Nephron progenitor cell (in vitro differentiated cells): ENCODE results near the gene SYNGAP1.
"Not testable (repeated sequence)": the region's sequence is repeated elsewhere in the genome, so short reads cannot be mapped to it uniquely, and the experiment has no call there.

Experiments used
- DNase-seq: peaks from one replicate; pipeline ENCODE4 v3.0.0; 2021
- H3K27ac Mint-ChIP-seq: 2 replicates; pipeline ENCODE4 v1.8.0; 2021; ENCODE audit warnings: mild to moderate bottlenecking, moderate library complexity, mixed read lengths
- H3K27me3 Mint-ChIP-seq: 2 replicates; pipeline ENCODE4 v1.8.0; 2021; ENCODE audit warnings: mild to moderate bottlenecking, low read depth, mixed read lengths; ENCODE audit not compliant: poor library complexity
- H3K36me3 Mint-ChIP-seq: 2 replicates; pipeline ENCODE4 v1.8.0; 2021; ENCODE audit warnings: low read depth, mixed read lengths
- H3K4me1 Mint-ChIP-seq: 2 replicates; pipeline ENCODE4 v1.8.0; 2021; ENCODE audit warnings: mixed read lengths
- H3K4me3 Mint-ChIP-seq: 2 replicates; pipeline ENCODE4 v1.8.0; 2021; ENCODE audit warnings: mild to moderate bottlenecking, moderate library complexity, mixed read lengths
- H3K9me3 Mint-ChIP-seq: 2 replicates; pipeline ENCODE4 v1.8.0; 2021; ENCODE audit warnings: mild to moderate bottlenecking, moderate library complexity, mixed read lengths
- CTCF ChIP-seq: fragments of 200-600 bp; sonication (generic); IDR thresholded peaks from 2 replicates; pipeline ENCODE4 v1.5.0; 2021; ENCODE audit warnings: antibody characterized with exemption

Gene SYNGAP1

DNA sequence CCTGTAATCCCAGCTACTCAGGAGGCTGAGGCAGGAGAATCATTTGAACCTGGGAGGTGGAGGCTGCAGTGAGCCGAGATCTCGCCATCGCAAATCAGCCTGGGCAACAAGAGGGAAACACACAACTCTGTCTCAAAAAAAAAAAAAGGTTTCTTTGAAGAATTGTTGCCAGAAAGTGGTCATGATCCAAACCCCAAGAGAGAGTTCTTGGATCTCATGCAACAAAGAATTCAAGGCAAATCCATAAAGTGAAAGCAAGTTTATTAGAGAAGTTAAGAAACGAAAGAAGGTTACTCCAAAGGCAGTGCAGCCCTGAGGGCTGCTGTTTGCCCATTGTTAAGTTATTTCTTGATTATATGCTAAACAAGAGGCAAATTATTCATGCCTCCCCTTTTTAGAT, 42.7 kb upstream of the SYNGAP1 start:
- Mint-ChIP-seq H3K27me3 (peaks cover 16% of the 10 kb centered on the region), H3K36me3 (no peaks in the 10 kb centered on the region), H3K9me3 (no peaks in the 10 kb centered on the region), H3K4me3 (no peak overlapping the region), H3K4me1 (peaks cover 55% of the 10 kb centered on the region), H3K27ac (no peak overlapping the region)
- no peak for DNase-seq
- TF ChIP-seq CTCF: no peak

DNA sequence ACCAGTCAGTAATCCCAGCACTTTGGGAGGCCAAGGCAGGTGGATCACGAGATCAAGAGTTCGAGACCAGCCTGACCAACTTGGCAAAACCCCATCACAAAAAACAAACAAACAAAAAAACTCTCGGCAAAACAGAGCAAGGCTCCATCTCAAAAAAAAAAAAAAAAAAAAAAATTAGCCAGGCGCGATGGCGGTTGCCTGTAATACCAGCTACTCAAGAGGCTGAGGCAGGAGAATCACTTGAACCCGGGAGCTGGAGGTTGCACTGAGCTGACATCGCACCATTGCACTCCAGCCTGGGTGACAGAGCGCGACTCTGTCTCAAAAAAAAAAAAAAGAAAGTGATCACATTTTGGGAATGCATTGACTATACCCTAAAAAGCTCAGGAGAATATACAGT, 40.7 kb upstream of the SYNGAP1 start:
- H3K4me1 Mint-ChIP-seq: peaks cover 44% of the 10 kb centered on the region
- H3K27me3 Mint-ChIP-seq: peaks cover 16% of the 10 kb centered on the region
- not testable (repeated sequence) for H3K4me3 Mint-ChIP-seq, H3K9me3 Mint-ChIP-seq, DNase-seq, H3K27ac Mint-ChIP-seq, H3K36me3 Mint-ChIP-seq

DNA sequence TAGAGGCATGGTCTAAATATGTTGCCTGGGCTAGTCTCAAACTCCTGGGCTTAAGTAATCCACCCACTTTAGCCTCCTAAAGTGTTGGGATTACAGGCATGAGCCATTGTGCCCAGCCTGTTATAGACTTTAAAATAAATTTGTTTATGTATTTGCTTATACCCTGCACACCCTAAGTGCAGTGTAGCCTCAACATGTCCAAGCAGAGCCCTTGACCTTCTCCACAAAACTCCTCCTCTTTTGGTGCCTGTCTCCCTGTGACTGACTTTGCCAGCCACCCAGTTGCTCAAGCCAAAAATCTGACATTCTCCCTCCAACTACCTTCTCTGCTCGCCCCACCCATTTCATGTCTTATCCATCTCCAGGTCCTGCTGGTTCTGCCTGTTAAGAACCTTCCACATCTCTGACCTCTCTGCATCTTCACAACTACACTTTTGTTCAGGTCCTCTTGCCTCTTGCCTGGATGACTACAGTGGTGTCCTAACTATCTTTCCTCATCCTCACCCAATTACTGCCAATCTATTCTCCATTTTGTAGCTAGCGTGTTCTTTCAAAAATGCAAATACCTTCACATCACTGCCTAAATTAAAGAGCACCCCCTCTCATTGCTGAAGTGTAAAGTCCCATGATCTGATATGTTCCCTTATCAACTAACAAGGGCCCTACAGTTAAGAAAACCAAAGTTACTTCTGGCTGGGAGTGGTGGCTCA, 39.4 kb upstream of the SYNGAP1 start:
- H3K4me3 Mint-ChIP-seq: no peak overlapping the region
- no peak for TF ChIP-seq CTCF
- H3K27ac Mint-ChIP-seq: no peak overlapping the region
- no peaks in the 10 kb centered on the region for H3K9me3 Mint-ChIP-seq
- H3K4me1 Mint-ChIP-seq: peaks cover 37% of the 10 kb centered on the region
- H3K36me3 Mint-ChIP-seq: no peaks in the 10 kb centered on the region
- peaks cover 10% of the 10 kb centered on the region for H3K27me3 Mint-ChIP-seq
- DNase-seq: no peak

DNA sequence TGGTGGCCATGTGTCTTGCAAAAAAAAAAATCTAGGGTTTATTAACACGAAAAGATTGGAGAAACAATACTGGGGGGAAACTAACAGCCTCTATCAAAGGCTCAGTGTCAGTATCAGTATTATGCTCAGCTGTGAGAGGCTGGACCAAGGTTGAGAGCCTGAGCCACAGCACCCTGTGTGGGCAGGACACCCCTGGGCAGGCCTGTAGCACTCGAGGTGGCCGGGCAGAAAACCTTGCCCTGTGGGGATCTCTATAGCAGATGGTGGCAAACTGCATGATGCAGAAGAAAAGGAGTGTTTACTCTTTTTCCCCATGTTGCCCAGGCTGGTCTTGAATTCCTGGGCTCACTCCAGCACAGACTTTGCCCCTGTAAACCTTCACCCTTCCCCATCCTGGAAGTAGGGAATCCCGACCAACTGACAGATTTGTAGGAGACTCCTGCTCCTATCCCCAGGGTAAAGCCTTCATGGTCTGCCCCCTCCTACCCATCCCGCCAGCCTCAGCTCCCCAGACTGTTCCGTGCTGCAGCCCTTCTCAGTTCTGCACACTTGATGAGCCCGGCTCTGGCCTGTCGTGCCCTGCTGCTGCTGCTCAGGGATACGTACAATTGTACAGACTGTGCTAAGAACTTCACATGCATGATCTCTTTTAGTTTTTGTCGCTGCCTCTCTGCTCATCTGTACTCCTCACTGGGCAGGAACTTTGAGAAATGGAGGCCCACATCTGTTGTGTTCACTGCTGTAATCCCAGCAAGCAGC, 36.3 kb upstream of the SYNGAP1 start:
- H3K4me3 Mint-ChIP-seq: no peak overlapping the region
- H3K27me3 Mint-ChIP-seq: peaks cover 10% of the 10 kb centered on the region
- H3K4me1 Mint-ChIP-seq: peaks cover 20% of the 10 kb centered on the region
- no peak for TF ChIP-seq CTCF
- H3K27ac Mint-ChIP-seq: peak overlapping the region; percentile 69
- DNase-seq: no peak
- no peaks in the 10 kb centered on the region for H3K9me3 Mint-ChIP-seq
- H3K36me3 Mint-ChIP-seq: no peaks in the 10 kb centered on the region

GRCh38 chr6:33384581-33385020, 35.3 kb upstream of the SYNGAP1 start:
- H3K27ac Mint-ChIP-seq: no peak overlapping the region
- peaks cover 3% of the 10 kb centered on the region for H3K27me3 Mint-ChIP-seq
- no peak for DNase-seq
- peaks cover 20% of the 10 kb centered on the region for H3K4me1 Mint-ChIP-seq
- peak; percentile 37 for TF ChIP-seq CTCF
- no peak overlapping the region for H3K4me3 Mint-ChIP-seq
- H3K36me3 Mint-ChIP-seq: no peaks in the 10 kb centered on the region
- no peaks in the 10 kb centered on the region for H3K9me3 Mint-ChIP-seq

- Mint-ChIP-seq H3K4me1 (peaks cover 45% of the 10 kb centered on the region), H3K36me3 (peaks cover 13% of the 10 kb centered on the region), H3K4me3 (no peak overlapping the region), H3K9me3 (peaks cover 4% of the 10 kb centered on the region), H3K27ac (no peak overlapping the region), H3K27me3 (no peaks in the 10 kb centered on the region)
- no peak for DNase-seq
- no peak for TF ChIP-seq CTCF
These were observed 29.7 kb upstream of the SYNGAP1 start for GRCh38 chr6:33390173-33390572.
